HepG2 (cell line): ENCODE results near the gene FAM170B. TPM values are rescaled to one million over a fixed set of nuclear protein-coding genes. Genes with fewer than 3 reads are reported as not detected.

ENCODE experiments used
- ATAC-seq: fragments of 200-7000 bp; cut with Tn5 transposase; 3 replicates; pipeline ENCODE4 v1.9.1; 2020; ENCODE audit warnings: mild to moderate bottlenecking, moderate library complexity
- BruUV-seq: library from RNA; stranded (reverse); fragments of 400-500 nt; replicated peaks from 2 replicates; lab custom pipeline; 2021; lab: Mats Ljungman, UMichigan
- CTCF ChIA-PET: fragments of 300-600 bp; formaldehyde crosslinking; extraction: SDS; loops from one replicate; lab custom pipeline; 2021; ENCODE audit warnings: low total read pairs, inconsistent platforms, low intra/inter-chr PET ratio; lab: Yijun Ruan, JAX
- POLR2A ChIA-PET: fragments of 350-600 bp; sonication (Branson Sonifier 250); formaldehyde crosslinking; loops from one replicate; lab custom pipeline; 2020; ENCODE audit warnings: antibody characterized with exemption, inconsistent platforms; lab: Yijun Ruan, JAX
- DNase-seq: peaks from one replicate; pipeline ENCODE4 v3.0.0-alpha.2; 2015; ENCODE audit warnings: low spot score
- FAIRE-seq: peaks from 3 replicates; lab custom pipeline; 2011; peaks lifted over from hg19 to GRCh38; lab: Jason Lieb, UNC
- H2AFZ ChIP-seq: one replicate; pipeline ENCODE4 v1.6.1; 2011; ENCODE audit warnings: low read length, inconsistent platforms
- H3K27ac ChIP-seq: fragments of 300-600 bp; 3 replicates; pipeline ENCODE4 v1.8.0; 2011; ENCODE audit warnings: mixed run types, mild to moderate bottlenecking, mixed read lengths, low read length, inconsistent platforms; ENCODE audit not compliant: insufficient read depth; ENCODE audit errors: extremely low read length
- H3K27me3 ChIP-seq, 2 experiments: fragments of 200-600 bp in 1 of 2; 2 replicates in 1 of 2; 3 replicates in 1 of 2; pipeline versions ENCODE4 v1.6.0 to v1.8.0; 2011; ENCODE audit warnings: low read length in 2 of 2, mild to moderate bottlenecking in 2 of 2, moderate library complexity in 2 of 2, inconsistent platforms in 1 of 2; ENCODE audit not compliant: insufficient read depth in 2 of 2, control insufficient read depth in 1 of 2
- H3K36me3 ChIP-seq, 2 experiments: fragments of 200-600 bp in 1 of 2; replicated peaks in 1 of 2; 2 replicates in 1 of 2; 3 replicates in 1 of 2; pipeline versions ENCODE4 v1.5.1 to v1.8.0; 2011; ENCODE audit warnings: low read length in 2 of 2, inconsistent platforms in 1 of 2; ENCODE audit not compliant: insufficient read depth in 2 of 2, control insufficient read depth in 1 of 2
- H3K4me1 ChIP-seq: 2 replicates; pipeline ENCODE4 v1.5.1; 2012; ENCODE audit warnings: low read length, inconsistent platforms; ENCODE audit not compliant: insufficient read depth
- H3K4me2 ChIP-seq: 2 replicates; pipeline ENCODE4 v1.6.0; 2011; ENCODE audit warnings: low read depth, low read length, inconsistent platforms
- H3K4me3 ChIP-seq, 3 experiments: fragments of 200-600 bp in 1 of 3; sonication (generic), shearing (Covaris generic) in 1 of 3; replicated peaks in 1 of 3; 2 replicates each; pipeline ENCODE4 v1.5.1; 2011 to 2016; ENCODE audit warnings: low read length in 3 of 3, inconsistent platforms in 2 of 3, low read depth in 2 of 3, mild to moderate bottlenecking in 2 of 3, control low read depth in 1 of 3, mixed read lengths in 1 of 3; ENCODE audit not compliant: insufficient read depth in 1 of 3
- H3K79me2 ChIP-seq: one replicate; pipeline ENCODE4 v1.6.1; 2011; ENCODE audit warnings: low read length, inconsistent platforms; ENCODE audit not compliant: insufficient read depth
- H3K9ac ChIP-seq: 2 replicates; pipeline ENCODE4 v1.6.0; 2011; ENCODE audit warnings: mild to moderate bottlenecking, low read depth, low read length, inconsistent platforms; ENCODE audit not compliant: insufficient read depth
- H3K9me3 ChIP-seq: 2 replicates; pipeline ENCODE4 v1.5.1; 2012; ENCODE audit warnings: mild to moderate bottlenecking, low read length
- H4K20me1 ChIP-seq: 2 replicates; pipeline ENCODE4 v1.6.0; 2011; ENCODE audit warnings: inconsistent platforms, mild to moderate bottlenecking, low read length, moderate library complexity; ENCODE audit not compliant: insufficient read depth
- ARNTL ChIP-seq: sonication (generic); formaldehyde crosslinking; IDR thresholded peaks from 2 replicates; pipeline ENCODE4 v1.4.0; 2020; ENCODE audit warnings: mild to moderate bottlenecking, missing genetic modification reagents
- HBP1 ChIP-seq: IDR thresholded peaks from 2 replicates; pipeline ENCODE4 v1.6.1; 2016; ENCODE audit warnings: low read depth, control low read depth
- HOXA5 ChIP-seq: sonication (generic); formaldehyde crosslinking; IDR thresholded peaks from 2 replicates; pipeline ENCODE4 v1.4.0; 2020; ENCODE audit warnings: missing genetic modification reagents
- HOXD1 ChIP-seq: sonication (generic); formaldehyde crosslinking; IDR thresholded peaks from 2 replicates; pipeline ENCODE4 v1.5.0; 2020; ENCODE audit warnings: missing genetic modification reagents
- KDM5B ChIP-seq: sonication (generic); formaldehyde crosslinking; IDR thresholded peaks from 2 replicates; pipeline ENCODE4 v1.4.0; 2020; ENCODE audit warnings: missing genetic modification reagents, mild to moderate bottlenecking, borderline replicate concordance
- MAF1 ChIP-seq: sonication (generic); formaldehyde crosslinking; IDR thresholded peaks from 2 replicates; pipeline ENCODE4 v1.5.0; 2020; ENCODE audit warnings: missing genetic modification reagents, borderline replicate concordance
- MATR3 ChIP-seq: sonication (generic); formaldehyde crosslinking; IDR thresholded peaks from 2 replicates; pipeline ENCODE4 v1.4.0; 2020; ENCODE audit warnings: missing genetic modification reagents
- SP1 ChIP-seq, 2 experiments: fragments of 450-650 bp in 1 of 2; sonication (generic) in 1 of 2; formaldehyde crosslinking in 1 of 2; IDR thresholded peaks; 2 replicates each; pipeline versions ENCODE4 v1.4.0 to v1.6.1; 2016 to 2020; ENCODE audit warnings: missing genetic modification reagents in 1 of 2
- SRSF9 ChIP-seq: fragments of 200-400 bp; formaldehyde crosslinking; IDR thresholded peaks from 2 replicates; pipeline ENCODE4 v1.6.1; 2018; ENCODE audit warnings: borderline replicate concordance, mild to moderate bottlenecking, low read depth, low read length; ENCODE audit not compliant: insufficient read depth, poor library complexity, severe bottlenecking
- TFAP4 ChIP-seq: sonication (generic); IDR thresholded peaks from 2 replicates; pipeline ENCODE4 v1.6.1; 2016; ENCODE audit warnings: low read depth, borderline replicate concordance
- U2AF1 ChIP-seq: fragments of 200-400 bp; formaldehyde crosslinking; optimal IDR thresholded peaks from 2 replicates; pipeline ENCODE3; 2017; ENCODE audit warnings: mild to moderate bottlenecking, low read depth, low read length
- ZBTB7B ChIP-seq: sonication (generic); formaldehyde crosslinking; IDR thresholded peaks from 2 replicates; pipeline ENCODE4 v1.4.0; 2020; ENCODE audit warnings: missing genetic modification reagents
- ZNF180 ChIP-seq: sonication (generic); formaldehyde crosslinking; IDR thresholded peaks from 2 replicates; pipeline ENCODE4 v1.4.0; 2020; ENCODE audit warnings: low read depth, missing genetic modification reagents, borderline replicate concordance
- ZNF350 ChIP-seq: sonication (generic); formaldehyde crosslinking; IDR thresholded peaks from 2 replicates; pipeline ENCODE4 v1.4.0; 2020; ENCODE audit warnings: mild to moderate bottlenecking, low read depth, missing genetic modification reagents, borderline replicate concordance
- WGBS: methylation state at CpG from one replicate; pipeline ENCODE4 v1.1.6; 2017; ENCODE audit warnings: low lambda C conversion rate; 5-methylcytosine and 5-hydroxymethylcytosine counted together
- in situ Hi-C: cut with HindIII; loops from 2 replicates; pipeline ENCODE4 v1.10.0; 2017; ENCODE audit warnings: low pct_unique_long_range_greater_than_20kb; ENCODE audit not compliant: extremely low pct_ligation_motif_present
- intact Hi-C: fragments of 100-400 bp; cut with micrococcal nuclease; formaldehyde crosslinking; loops from one replicate; pipeline ENCODE4 v1.10.0; 2022; ENCODE audit not compliant: unreplicated experiment
- polyA plus RNA-seq, 8 experiments: library from polyadenylated mRNA; depleted of rRNA in 3 of 8; stranded (reverse) in 7 of 8; unstranded in 1 of 8; fragments of >200 nt; fragmentation: Illumina TruSeq in 4 of 8; extraction: Trizol in 4 of 8; gene quantifications; 2 replicates each; pipeline versions ENCODE4 v1.2.1 to v1.2.3, GENCODE V29; 2011 to 2016; ENCODE audit warnings: low read depth in 4 of 8, missing spikeins in 1 of 8, mixed read lengths in 1 of 8; ENCODE audit not compliant: insufficient read depth in 1 of 8
- total RNA-seq, 5 experiments: library from RNA; depleted of rRNA; stranded (reverse); fragments of >200 nt; fragmentation: Illumina TruSeq; extraction: Trizol; gene quantifications; 2 replicates each; pipeline ENCODE4 v1.2.3, GENCODE V29; 2016; ENCODE audit warnings: low read depth in 1 of 5

Gene FAM170B
- total and polyA plus RNA-seq, 2 of the 13 experiments (the other 11 are each of a cell fraction or from before 2014, with no cell fraction given) = not detected

GRCh38 chr10:49157229-49157628, 23.4 kb upstream of the FAM170B start:
- no TSS peak for BruUV-seq
- Histone ChIP-seq H3K9me3 (no peaks in the 10 kb centered on the region), H4K20me1 (no peaks in the 10 kb centered on the region), H3K27me3 (no peaks in the 10 kb centered on the region; a peak in 1 of 5 replicates), H3K36me3 (no peaks in the 10 kb centered on the region), H3K27ac (no peak overlapping the region), H3K9ac (no peak overlapping the region), H2AFZ (no peak overlapping the region), H3K4me1 (no peaks in the 10 kb centered on the region), H3K4me3 (no peak overlapping the region), H3K79me2 (no peaks in the 10 kb centered on the region), H3K4me2 (no peak overlapping the region)
- ATAC-seq (no peak), DNase-seq (no peak), FAIRE-seq (no peak)
- 10% methylated on average over 3 of the region's 3 CpGs for WGBS
- no peak for TF ChIP-seq ZNF180 (CRISPR knock-in tag)
- no peak for TF ChIP-seq TFAP4
- TF ChIP-seq HOXD1 (CRISPR knock-in tag) = no peak
- TF ChIP-seq MAF1 (CRISPR knock-in tag) = no peak
- TF ChIP-seq ARNTL (CRISPR knock-in tag) = no peak
- no peak for TF ChIP-seq HBP1 (CRISPR knock-in tag)
- no peak for TF ChIP-seq ZNF350
- TF ChIP-seq SP1 (IDR thresholded peaks at IDR 0.05) = no peak
- TF ChIP-seq SP1 (CRISPR knock-in tag; IDR thresholded peaks at IDR 0.05) = no peak
- TF ChIP-seq U2AF1 = no peak
- TF ChIP-seq KDM5B (CRISPR knock-in tag) = no peak
- TF ChIP-seq SRSF9 = no peak
- no peak for TF ChIP-seq MATR3 (CRISPR knock-in tag)
- TF ChIP-seq ZBTB7B (CRISPR knock-in tag) = no peak
- no peak for TF ChIP-seq HOXA5 (CRISPR knock-in tag)
- intact Hi-C loops = no loop called here
- ChIA-PET CTCF (no interaction called here), POLR2A (no interaction called here)
- in situ Hi-C loops = no loop called here
